GM23338 (cell line): ENCODE results near the gene VANGL1.

Experiments used
- CREB1 ChIP-seq: fragments of 250-450 bp; sonication (Bioruptor Pico); IDR thresholded peaks from 2 replicates; pipeline ENCODE4 v1.5.0; 2020; ENCODE audit warnings: low read depth, mild to moderate bottlenecking, moderate library complexity
- EZH2 ChIP-seq: fragments of 200-600 bp; sonication (generic); IDR thresholded peaks from one replicate; pipeline ENCODE4 v1.8.0; 2017; ENCODE audit warnings: antibody characterized with exemption, mild to moderate bottlenecking, low read depth; ENCODE audit not compliant: unreplicated experiment
- EZH2phosphoT487 ChIP-seq: fragments of 200-600 bp; sonication (generic); IDR thresholded peaks from one replicate; pipeline ENCODE4 v1.8.1; 2018; ENCODE audit warnings: antibody characterized with exemption; ENCODE audit not compliant: unreplicated experiment
- JUNB ChIP-seq: IDR thresholded peaks from one replicate; pipeline ENCODE4 v1.6.1; 2016; ENCODE audit warnings: antibody characterized with exemption; ENCODE audit not compliant: unreplicated experiment
- NANOG ChIP-seq: IDR thresholded peaks from 2 replicates; pipeline ENCODE4 v1.6.1; 2016; ENCODE audit warnings: antibody characterized with exemption, borderline replicate concordance
- POLR2AphosphoS5 ChIP-seq: IDR thresholded peaks from 2 replicates; pipeline ENCODE4 v1.6.1; 2016; ENCODE audit warnings: antibody characterized with exemption, low read depth
- REST ChIP-seq: IDR thresholded peaks from one replicate; pipeline ENCODE4 v1.6.1; 2018; ENCODE audit warnings: antibody characterized with exemption; ENCODE audit not compliant: unreplicated experiment
- STAT1 ChIP-seq: IDR thresholded peaks from one replicate; pipeline ENCODE4 v1.6.1; 2016; ENCODE audit warnings: antibody characterized with exemption; ENCODE audit not compliant: unreplicated experiment
- ZNF114 ChIP-seq: fragments of 250-450 bp; sonication (Bioruptor Pico); IDR thresholded peaks from 2 replicates; pipeline ENCODE4 v1.5.0; 2020; ENCODE audit warnings: mild to moderate bottlenecking, moderate library complexity
- ZNF331 ChIP-seq: fragments of 250-450 bp; sonication (Bioruptor Pico); IDR thresholded peaks from 2 replicates; pipeline ENCODE4 v1.5.0; 2020; ENCODE audit warnings: low read depth, mild to moderate bottlenecking, moderate library complexity
- ZNF462 ChIP-seq: fragments of 250-450 bp; sonication (Bioruptor Pico); IDR thresholded peaks from 2 replicates; pipeline ENCODE4 v1.5.0; 2020; ENCODE audit warnings: mild to moderate bottlenecking, moderate library complexity
- TF ChIP-seq, protein P1 (sequence below), 2 experiments: fragments of 200-600 bp in 1 of 2; sonication (generic) in 1 of 2; conservative IDR thresholded peaks; 2 replicates each; pipeline versions ENCODE4 v1.5.1 to v1.6.1; 2016 to 2017; ENCODE audit warnings: antibody characterized with exemption in 2 of 2, low read depth in 2 of 2, mild to moderate bottlenecking in 2 of 2, moderate library complexity in 1 of 2
- TF ChIP-seq, protein P2 (sequence below): IDR thresholded peaks from 2 replicates; pipeline ENCODE4 v1.6.1; 2016; ENCODE audit warnings: antibody characterized with exemption

GRCh38 chr1:115746021-115746690, 104.4 kb downstream of the VANGL1 start:
- TF ChIP-seq, protein P1, sequence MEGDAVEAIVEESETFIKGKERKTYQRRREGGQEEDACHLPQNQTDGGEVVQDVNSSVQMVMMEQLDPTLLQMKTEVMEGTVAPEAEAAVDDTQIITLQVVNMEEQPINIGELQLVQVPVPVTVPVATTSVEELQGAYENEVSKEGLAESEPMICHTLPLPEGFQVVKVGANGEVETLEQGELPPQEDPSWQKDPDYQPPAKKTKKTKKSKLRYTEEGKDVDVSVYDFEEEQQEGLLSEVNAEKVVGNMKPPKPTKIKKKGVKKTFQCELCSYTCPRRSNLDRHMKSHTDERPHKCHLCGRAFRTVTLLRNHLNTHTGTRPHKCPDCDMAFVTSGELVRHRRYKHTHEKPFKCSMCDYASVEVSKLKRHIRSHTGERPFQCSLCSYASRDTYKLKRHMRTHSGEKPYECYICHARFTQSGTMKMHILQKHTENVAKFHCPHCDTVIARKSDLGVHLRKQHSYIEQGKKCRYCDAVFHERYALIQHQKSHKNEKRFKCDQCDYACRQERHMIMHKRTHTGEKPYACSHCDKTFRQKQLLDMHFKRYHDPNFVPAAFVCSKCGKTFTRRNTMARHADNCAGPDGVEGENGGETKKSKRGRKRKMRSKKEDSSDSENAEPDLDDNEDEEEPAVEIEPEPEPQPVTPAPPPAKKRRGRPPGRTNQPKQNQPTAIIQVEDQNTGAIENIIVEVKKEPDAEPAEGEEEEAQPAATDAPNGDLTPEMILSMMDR (conservative IDR thresholded peaks at IDR 0.05; ENCODE audit: low read depth in 2 of 2), result no peak
- TF ChIP-seq EZH2, result no peak
- TF ChIP-seq EZH2phosphoT487, result no peak
- no peak for TF ChIP-seq POLR2AphosphoS5
- TF ChIP-seq NANOG, result no peak
- no peak for TF ChIP-seq JUNB
- no peak for TF ChIP-seq ZNF114 (CRISPR knock-in tag)
- TF ChIP-seq REST, result no peak
- no peak for TF ChIP-seq CREB1 (CRISPR knock-in tag)
- TF ChIP-seq, protein P2, sequence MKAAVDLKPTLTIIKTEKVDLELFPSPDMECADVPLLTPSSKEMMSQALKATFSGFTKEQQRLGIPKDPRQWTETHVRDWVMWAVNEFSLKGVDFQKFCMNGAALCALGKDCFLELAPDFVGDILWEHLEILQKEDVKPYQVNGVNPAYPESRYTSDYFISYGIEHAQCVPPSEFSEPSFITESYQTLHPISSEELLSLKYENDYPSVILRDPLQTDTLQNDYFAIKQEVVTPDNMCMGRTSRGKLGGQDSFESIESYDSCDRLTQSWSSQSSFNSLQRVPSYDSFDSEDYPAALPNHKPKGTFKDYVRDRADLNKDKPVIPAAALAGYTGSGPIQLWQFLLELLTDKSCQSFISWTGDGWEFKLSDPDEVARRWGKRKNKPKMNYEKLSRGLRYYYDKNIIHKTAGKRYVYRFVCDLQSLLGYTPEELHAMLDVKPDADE, result no peak
- no peak for TF ChIP-seq STAT1
- TF ChIP-seq ZNF331 (CRISPR knock-in tag), result no peak
- no peak for TF ChIP-seq ZNF462
